ENCODE measurements around the gene OXNAD1. TPM values are rescaled to one million over a fixed set of nuclear protein-coding genes. Genes with fewer than 3 reads are reported as not detected.

Gene OXNAD1
- total RNA-seq, 1 donor from 2014 or later, result 17.6 TPM

DNA sequence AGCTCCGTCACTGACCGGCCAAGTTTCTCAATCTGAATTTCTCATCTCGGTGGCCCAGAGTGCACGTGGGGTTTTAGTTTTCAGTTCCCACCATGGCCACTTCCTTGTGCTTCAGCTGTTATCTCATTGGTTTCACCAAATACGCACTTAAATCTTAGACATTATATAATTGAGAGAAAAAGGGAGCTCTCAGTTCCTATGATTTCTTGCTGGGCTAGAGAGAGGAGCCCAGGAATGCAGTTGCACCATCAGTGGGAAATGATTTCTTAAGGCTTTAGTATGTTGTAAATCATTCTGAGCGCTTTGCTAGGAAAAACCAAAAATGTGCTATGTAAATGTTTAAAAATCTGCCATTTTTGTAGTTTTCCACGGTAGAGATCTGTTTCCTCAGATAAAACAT is 53.2 kb downstream of the OXNAD1 start:
- Histone ChIP-seq H3K4me3 (ENCODE audit: low read depth, low read length) (no peak overlapping the region), H3K36me3 (ENCODE audit: control insufficient read depth, insufficient read depth, low read length) (peaks cover 7% of the 10 kb centered on the region), H3K27me3 (ENCODE audit: control insufficient read depth, insufficient read depth, low read length) (no peaks in the 10 kb centered on the region)
- TF ChIP-seq, protein P1, sequence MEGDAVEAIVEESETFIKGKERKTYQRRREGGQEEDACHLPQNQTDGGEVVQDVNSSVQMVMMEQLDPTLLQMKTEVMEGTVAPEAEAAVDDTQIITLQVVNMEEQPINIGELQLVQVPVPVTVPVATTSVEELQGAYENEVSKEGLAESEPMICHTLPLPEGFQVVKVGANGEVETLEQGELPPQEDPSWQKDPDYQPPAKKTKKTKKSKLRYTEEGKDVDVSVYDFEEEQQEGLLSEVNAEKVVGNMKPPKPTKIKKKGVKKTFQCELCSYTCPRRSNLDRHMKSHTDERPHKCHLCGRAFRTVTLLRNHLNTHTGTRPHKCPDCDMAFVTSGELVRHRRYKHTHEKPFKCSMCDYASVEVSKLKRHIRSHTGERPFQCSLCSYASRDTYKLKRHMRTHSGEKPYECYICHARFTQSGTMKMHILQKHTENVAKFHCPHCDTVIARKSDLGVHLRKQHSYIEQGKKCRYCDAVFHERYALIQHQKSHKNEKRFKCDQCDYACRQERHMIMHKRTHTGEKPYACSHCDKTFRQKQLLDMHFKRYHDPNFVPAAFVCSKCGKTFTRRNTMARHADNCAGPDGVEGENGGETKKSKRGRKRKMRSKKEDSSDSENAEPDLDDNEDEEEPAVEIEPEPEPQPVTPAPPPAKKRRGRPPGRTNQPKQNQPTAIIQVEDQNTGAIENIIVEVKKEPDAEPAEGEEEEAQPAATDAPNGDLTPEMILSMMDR (IDR thresholded peaks at IDR 0.05; ENCODE audit: insufficient read depth, low read length, severe bottlenecking), result no peak
- FAIRE-seq (no peak), DNase-seq (ENCODE audit: low read depth) (no peak)

DNA sequence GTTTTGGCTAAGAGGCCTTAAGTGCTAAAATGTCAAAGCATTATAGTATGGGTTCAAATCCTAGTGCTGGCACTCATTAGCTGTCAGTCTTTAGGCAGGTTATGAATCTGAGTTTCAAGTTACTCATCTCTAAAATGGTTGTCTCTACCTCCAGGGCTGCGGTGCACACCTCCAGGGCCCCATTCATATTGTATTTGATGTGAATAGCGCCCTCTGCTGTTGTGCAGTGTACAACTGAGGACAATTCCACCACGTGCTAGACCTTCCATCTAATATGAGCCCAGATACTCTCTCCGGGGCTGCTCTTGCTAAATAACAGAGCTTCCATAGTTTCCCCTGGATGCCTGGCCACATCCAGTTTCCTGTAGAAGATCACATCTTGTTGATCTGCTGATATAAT is 54.3 kb downstream of the OXNAD1 start:
- FAIRE-seq (no peak), DNase-seq (ENCODE audit: low read depth) (no peak)
- H3K27me3 ChIP-seq (ENCODE audit: control insufficient read depth, insufficient read depth, low read length), result no peaks in the 10 kb centered on the region
- TF ChIP-seq, protein P1 (IDR thresholded peaks at IDR 0.05; ENCODE audit: insufficient read depth, low read length, severe bottlenecking), result peak; percentile 43
- peaks cover 4% of the 10 kb centered on the region for H3K36me3 ChIP-seq (ENCODE audit: control insufficient read depth, insufficient read depth, low read length)
- no peak overlapping the region for H3K4me3 ChIP-seq (ENCODE audit: low read depth, low read length)

DNA sequence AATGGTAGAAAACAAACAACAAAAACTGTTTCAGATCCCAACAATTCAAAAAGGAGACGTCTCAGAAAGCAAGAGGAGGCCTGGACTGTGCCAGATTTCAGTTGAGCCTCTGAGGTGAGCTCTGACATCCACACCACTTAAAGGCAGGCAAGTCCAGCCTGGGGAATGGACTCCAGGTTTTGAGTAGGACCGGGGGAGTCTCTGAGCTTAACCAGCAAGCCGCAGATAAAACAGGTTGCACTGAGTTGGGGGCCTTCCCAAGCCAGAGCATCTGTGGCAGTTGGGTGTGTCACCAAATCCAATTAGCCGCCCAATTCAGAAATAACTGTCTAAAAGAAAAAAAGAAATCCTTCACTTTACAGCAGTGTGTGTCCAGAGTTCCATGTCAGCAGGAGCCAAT is 54.7 kb downstream of the OXNAD1 start:
- H3K27me3 ChIP-seq (ENCODE audit: control insufficient read depth, insufficient read depth, low read length), result no peaks in the 10 kb centered on the region
- FAIRE-seq, result no peak
- H3K36me3 ChIP-seq (ENCODE audit: control insufficient read depth, insufficient read depth, low read length), result peaks cover 4% of the 10 kb centered on the region
- no peak overlapping the region for H3K4me3 ChIP-seq (ENCODE audit: low read depth, low read length)
- no peak for DNase-seq (ENCODE audit: low read depth)
- TF ChIP-seq, protein P1 (IDR thresholded peaks at IDR 0.05; ENCODE audit: insufficient read depth, low read length, severe bottlenecking), result no peak

DNA sequence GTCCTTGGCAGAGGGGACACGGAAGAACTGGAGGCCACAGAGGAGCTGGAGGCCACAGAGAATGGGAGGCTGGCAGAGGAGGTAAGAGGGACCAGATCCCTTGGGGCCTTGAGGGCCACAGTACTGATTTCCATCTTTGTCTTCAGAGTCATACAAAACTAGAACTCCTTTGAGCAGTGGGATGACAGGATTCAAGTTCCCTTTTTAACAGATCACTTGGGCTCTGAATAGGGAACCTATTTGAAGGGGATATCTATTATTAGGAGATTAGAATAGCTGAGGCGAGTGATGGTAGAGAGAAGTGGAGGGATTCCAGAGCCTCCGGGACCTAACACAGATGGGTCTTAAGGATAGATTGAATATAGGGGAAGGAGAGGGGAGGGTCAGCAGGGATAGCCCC is 55.7 kb downstream of the OXNAD1 start:
- DNase-seq (ENCODE audit: low read depth), result no peak
- FAIRE-seq, result no peak

DNA sequence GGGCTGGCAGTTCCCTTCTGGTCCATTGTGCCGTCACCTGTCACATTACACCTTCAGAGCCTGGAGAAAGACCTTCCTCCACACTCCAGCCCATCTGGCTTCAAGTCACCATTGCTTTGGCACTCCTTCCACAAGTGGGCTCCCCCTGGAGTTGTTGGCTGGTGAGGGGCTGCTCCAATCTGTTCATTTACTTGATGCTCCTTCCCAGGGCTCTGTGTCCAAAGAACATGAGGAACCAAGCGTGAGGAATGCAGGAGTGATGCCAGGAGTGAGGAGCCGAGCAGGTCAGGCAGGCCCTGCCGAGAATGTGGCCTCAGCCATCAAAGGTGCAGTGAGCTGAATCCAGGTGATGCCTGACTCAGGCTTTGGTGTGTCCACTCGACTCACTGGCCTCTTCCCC is 57.2 kb downstream of the OXNAD1 start:
- FAIRE-seq (no peak), DNase-seq (ENCODE audit: low read depth) (no peak)
- Histone ChIP-seq H3K4me3 (ENCODE audit: low read depth, low read length) (no peak overlapping the region), H3K36me3 (ENCODE audit: control insufficient read depth, insufficient read depth, low read length) (no peaks in the 10 kb centered on the region), H3K27me3 (ENCODE audit: control insufficient read depth, insufficient read depth, low read length) (no peaks in the 10 kb centered on the region)
- TF ChIP-seq, protein P1 (IDR thresholded peaks at IDR 0.05; ENCODE audit: insufficient read depth, low read length, severe bottlenecking), result no peak

More for the DNA sequence above, 55.7 kb downstream of the OXNAD1 start:
- no peaks in the 10 kb centered on the region for H3K27me3 ChIP-seq (ENCODE audit: control insufficient read depth, insufficient read depth, low read length)
- peaks cover 4% of the 10 kb centered on the region for H3K36me3 ChIP-seq (ENCODE audit: control insufficient read depth, insufficient read depth, low read length)
- no peak overlapping the region for H3K4me3 ChIP-seq (ENCODE audit: low read depth, low read length)
- TF ChIP-seq, protein P1 (IDR thresholded peaks at IDR 0.05; ENCODE audit: insufficient read depth, low read length, severe bottlenecking), result no peak

DNA sequence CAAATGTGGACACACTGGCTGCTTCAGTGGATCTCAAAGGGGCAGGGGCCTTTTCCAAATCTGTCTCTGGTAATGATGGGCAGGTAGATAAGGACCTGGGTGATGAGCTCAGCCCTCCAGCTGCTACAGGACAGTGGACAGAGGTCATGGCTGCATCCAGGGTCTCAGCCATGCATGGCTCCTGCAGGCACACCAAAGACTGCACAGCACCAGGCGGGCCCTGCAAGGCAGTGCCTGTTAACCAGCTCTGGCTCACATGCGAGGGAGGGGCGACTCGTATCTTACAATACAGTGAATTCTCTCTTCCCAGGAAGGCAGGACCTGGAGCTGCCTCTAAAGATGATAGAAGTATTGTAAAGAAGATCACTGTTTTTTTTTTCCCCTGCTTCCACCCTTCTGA is 58.7 kb downstream of the OXNAD1 start:
- TF ChIP-seq, protein P1 (IDR thresholded peaks at IDR 0.05; ENCODE audit: insufficient read depth, low read length, severe bottlenecking), result no peak
- H3K36me3 ChIP-seq (ENCODE audit: control insufficient read depth, insufficient read depth, low read length), result peaks cover 2% of the 10 kb centered on the region
- no peaks in the 10 kb centered on the region for H3K27me3 ChIP-seq (ENCODE audit: control insufficient read depth, insufficient read depth, low read length)
- FAIRE-seq (no peak), DNase-seq (ENCODE audit: low read depth) (no peak)
- H3K4me3 ChIP-seq (ENCODE audit: low read depth, low read length), result no peak overlapping the region
